Non-pigmented ciliary epithelial cell (primary cell): ENCODE measurements around the gene TMEM42.

Source experiments
- DNase-seq: peaks from one replicate; pipeline ENCODE4 v3.0.0-alpha.2; 2010; ENCODE audit warnings: low read depth

The TMEM42 gene

GRCh38 chr3:44874308-44874707, 12.6 kb downstream of the TMEM42 start, which contains the start of gene TGM4:
TGM4 (plus strand) TSS chr3:44874608; CDS start chr3:44874679, 71 bp downstream.
- no peak for DNase-seq

GRCh38 chr3:44875596-44875995, 13.9 kb downstream of the TMEM42 start:
- DNase-seq: no peak

- DNase-seq: no peak
These were observed 15.6 kb downstream of the TMEM42 start for GRCh38 chr3:44877333-44877732.

- DNase-seq: no peak
These were observed 18.6 kb downstream of the TMEM42 start for GRCh38 chr3:44880284-44880683.

GRCh38 chr3:44883213-44883955, 21.7 kb downstream of the TMEM42 start:
- no peak for DNase-seq

GRCh38 chr3:44883999-44884431, 22.3 kb downstream of the TMEM42 start:
- peak; percentile 91 for DNase-seq

GRCh38 chr3:44885618-44886017, 23.9 kb downstream of the TMEM42 start:
- peak; percentile 93 for DNase-seq

- no peak for DNase-seq
These were observed 24.8 kb downstream of the TMEM42 start for GRCh38 chr3:44886561-44886960.

GRCh38 chr3:44887101-44887500, 25.4 kb downstream of the TMEM42 start:
- DNase-seq: no peak

- no peak for DNase-seq
These were observed 28.5 kb downstream of the TMEM42 start for GRCh38 chr3:44890258-44890657.

GRCh38 chr3:44890852-44891251, 29.1 kb downstream of the TMEM42 start:
- DNase-seq: no peak

GRCh38 chr3:44892689-44893088, 31.0 kb downstream of the TMEM42 start:
- DNase-seq: peak; percentile 22

GRCh38 chr3:44893097-44893496, 31.4 kb downstream of the TMEM42 start:
- DNase-seq: peak; percentile 43

- DNase-seq: no peak
These were observed 32.8 kb downstream of the TMEM42 start for GRCh38 chr3:44894485-44894884.

GRCh38 chr3:44896440-44896839, 34.7 kb downstream of the TMEM42 start:
- no peak for DNase-seq

- DNase-seq: no peak
These were observed 38.1 kb downstream of the TMEM42 start for GRCh38 chr3:44899683-44900367.

- no peak for DNase-seq
These were observed 40.9 kb downstream of the TMEM42 start for GRCh38 chr3:44902628-44903027.

- no peak for DNase-seq
These were observed 41.6 kb downstream of the TMEM42 start for GRCh38 chr3:44903314-44903713.

GRCh38 chr3:44903751-44904150, 42.0 kb downstream of the TMEM42 start:
- DNase-seq: no peak

GRCh38 chr3:44905446-44906157, 43.9 kb downstream of the TMEM42 start:
- no peak for DNase-seq

GRCh38 chr3:44906997-44907396, 45.3 kb downstream of the TMEM42 start:
- DNase-seq: no peak

GRCh38 chr3:44907612-44908011, 45.9 kb downstream of the TMEM42 start:
- DNase-seq: no peak

- DNase-seq: no peak
These were observed 47.4 kb downstream of the TMEM42 start for GRCh38 chr3:44909063-44909462.
